Fibroblast of villous mesenchyme (primary cell): ENCODE results near the gene CENPQ. TPM values are rescaled to one million over a fixed set of nuclear protein-coding genes. Genes with fewer than 3 reads are reported as not detected.

ENCODE experiments used
- DNase-seq: peaks from one replicate; pipeline ENCODE4 v3.0.0-alpha.2; 2010; ENCODE audit warnings: low read depth
- H3K4me3 ChIP-seq: 2 replicates; pipeline ENCODE4 v1.5.1; 2011; ENCODE audit warnings: low read depth, mild to moderate bottlenecking, low read length
- total RNA-seq: library from RNA; depleted of rRNA; stranded (reverse); fragments of >200 nt; gene quantifications from 2 replicates; pipeline ENCODE4 v1.2.3, GENCODE V29; 2012
- TF ChIP-seq, protein P1 (sequence below): IDR thresholded peaks from 2 replicates; pipeline ENCODE4 v1.5.1; 2012; ENCODE audit warnings: low read depth, mild to moderate bottlenecking, low read length; ENCODE audit not compliant: insufficient read depth

The CENPQ gene
- total RNA-seq, 1 donor: 7.8 TPM

DNA sequence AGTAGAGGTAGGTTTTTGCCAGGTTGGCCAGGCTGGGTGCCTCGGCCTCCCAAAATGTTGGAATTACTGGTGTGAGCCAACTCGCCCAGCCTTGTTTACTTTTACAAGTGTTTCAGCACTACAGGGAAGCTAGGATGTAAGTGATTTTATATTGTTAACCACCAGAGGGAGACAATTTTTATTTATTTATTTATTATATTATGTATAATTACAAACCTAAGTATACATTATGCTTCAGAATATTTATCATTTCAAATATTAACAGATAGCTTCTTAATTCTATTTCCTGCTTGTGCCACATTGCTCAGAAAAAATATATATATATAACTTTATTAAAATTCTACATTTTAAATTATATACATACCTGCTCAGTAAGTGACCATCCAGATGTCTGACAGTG is 9.9 kb upstream of the CENPQ start:
- no peak overlapping the region for H3K4me3 ChIP-seq
- DNase-seq: peak; percentile 10
- TF ChIP-seq, protein P1, sequence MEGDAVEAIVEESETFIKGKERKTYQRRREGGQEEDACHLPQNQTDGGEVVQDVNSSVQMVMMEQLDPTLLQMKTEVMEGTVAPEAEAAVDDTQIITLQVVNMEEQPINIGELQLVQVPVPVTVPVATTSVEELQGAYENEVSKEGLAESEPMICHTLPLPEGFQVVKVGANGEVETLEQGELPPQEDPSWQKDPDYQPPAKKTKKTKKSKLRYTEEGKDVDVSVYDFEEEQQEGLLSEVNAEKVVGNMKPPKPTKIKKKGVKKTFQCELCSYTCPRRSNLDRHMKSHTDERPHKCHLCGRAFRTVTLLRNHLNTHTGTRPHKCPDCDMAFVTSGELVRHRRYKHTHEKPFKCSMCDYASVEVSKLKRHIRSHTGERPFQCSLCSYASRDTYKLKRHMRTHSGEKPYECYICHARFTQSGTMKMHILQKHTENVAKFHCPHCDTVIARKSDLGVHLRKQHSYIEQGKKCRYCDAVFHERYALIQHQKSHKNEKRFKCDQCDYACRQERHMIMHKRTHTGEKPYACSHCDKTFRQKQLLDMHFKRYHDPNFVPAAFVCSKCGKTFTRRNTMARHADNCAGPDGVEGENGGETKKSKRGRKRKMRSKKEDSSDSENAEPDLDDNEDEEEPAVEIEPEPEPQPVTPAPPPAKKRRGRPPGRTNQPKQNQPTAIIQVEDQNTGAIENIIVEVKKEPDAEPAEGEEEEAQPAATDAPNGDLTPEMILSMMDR: peak; percentile 33

DNA sequence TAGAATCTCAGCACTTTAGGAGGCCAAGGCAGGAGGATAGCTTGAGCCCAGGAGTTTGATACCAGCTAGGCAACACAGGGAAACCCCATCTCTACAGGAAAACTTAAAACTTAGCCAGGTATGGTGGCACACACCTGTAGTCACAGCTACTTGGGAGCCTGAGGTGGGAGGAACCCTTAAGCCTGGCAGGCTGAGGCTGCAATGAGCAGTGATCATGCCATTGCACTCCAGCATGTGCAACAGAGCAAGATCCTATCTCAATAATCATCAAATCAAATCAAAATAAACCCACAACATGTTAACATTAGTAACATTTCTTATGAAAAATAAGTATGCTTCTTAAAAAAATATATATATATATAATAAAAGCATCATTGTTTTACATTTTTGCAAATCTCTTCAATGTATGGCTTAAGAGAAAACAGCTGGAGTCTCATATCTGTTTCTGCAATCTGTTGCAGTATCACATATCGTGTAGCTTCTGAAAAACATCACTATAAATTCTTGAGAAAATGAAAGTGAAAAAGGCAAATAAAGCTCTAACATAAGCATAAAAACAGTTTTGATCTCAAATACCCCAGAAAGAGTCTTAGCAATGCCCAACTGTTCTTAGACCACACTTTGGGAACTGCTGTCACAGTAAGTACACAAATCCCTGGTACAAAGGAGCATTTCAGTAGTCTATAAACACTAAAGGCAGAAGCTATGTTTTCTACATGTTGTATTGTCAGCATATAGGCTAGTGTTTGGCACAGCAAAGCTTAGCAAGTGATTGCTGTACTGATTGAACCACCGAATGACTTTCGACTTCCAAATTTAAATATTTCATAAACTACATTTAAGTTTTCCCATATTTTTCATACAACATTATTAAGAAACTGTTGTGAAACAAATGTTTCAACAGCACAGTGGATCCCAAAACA is 8.1 kb upstream of the CENPQ start:
- no peak overlapping the region for H3K4me3 ChIP-seq
- TF ChIP-seq, protein P1: no peak
- DNase-seq: no peak

DNA sequence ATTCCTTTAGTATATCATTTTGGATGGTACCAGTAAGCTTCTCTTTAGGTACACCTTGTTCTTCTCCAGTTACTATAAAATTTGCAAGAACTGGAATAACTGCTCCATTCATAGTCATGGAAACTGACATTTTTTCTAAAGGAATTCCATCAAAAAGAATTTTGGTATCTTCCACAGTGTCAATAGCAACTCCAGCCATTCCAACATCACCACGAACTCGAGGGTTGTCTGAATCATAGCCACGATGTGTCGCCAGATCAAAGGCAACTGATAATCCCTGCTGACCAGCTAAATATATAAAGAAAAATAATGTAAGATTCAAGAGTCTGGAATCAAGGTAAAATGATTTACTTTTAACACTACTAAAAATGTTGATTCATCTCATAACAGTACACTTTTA is 5.4 kb upstream of the CENPQ start:
- no peak for DNase-seq
- TF ChIP-seq, protein P1: no peak
- no peak overlapping the region for H3K4me3 ChIP-seq

DNA sequence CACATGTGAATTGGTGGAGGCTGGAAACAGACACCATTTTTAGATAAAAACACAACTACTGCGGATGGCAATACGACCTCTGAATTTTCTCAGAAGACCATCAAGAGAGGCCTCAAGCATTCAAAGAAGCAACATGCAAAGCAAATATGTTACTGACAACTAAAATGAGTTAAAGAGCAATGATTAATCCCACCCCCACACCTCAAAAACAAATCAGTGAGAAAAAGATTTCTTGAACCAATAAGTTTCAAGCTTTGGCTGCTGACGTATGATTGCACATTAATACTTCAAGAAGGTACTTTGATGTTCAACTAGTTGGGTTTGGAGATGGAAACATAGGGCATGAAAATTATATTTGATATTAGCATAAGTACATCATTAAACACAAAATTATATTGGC is 1.1 kb upstream of the CENPQ start:
- peak overlapping the region; percentile 99 for H3K4me3 ChIP-seq
- DNase-seq: peak; percentile 39
- TF ChIP-seq, protein P1: no peak

DNA sequence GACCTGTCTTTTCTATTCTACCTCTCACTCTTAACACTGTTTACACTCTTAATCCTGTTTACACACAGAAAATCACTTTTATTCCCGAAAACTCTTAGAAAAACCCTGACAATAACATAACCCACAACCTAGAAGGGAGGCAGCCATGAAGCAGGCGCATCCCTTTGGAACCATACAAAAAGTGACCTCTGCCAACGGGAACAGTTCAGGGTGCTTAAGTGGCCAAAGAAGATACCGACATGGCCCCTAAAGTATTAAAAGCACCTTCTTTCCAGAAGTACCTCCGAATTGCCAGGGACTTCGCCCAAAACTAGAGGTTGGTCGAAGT is 607 bp upstream of the CENPQ start:
- no peak for DNase-seq
- TF ChIP-seq, protein P1: no peak
- H3K4me3 ChIP-seq: peak overlapping the region; percentile 99

DNA sequence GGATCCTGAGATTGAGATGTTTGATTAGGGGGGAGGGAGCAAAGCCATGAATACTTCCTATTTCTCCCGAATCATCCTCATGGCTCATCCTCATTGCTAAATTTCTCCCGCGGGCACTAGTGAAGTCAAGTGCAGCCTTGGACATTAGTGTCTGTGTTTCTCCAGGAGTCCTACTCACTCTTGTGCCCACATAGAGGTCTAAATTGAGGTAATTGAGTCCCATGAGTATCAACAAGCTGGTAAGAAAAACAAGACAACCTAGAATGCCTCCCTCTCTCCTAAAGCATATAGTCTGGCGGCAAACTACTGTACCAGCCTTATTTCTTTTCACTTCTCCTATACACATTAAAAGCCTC is 420 bp downstream of the CENPQ start:
- H3K4me3 ChIP-seq: peak overlapping the region; percentile 99
- TF ChIP-seq, protein P1: no peak
- DNase-seq: no peak

DNA sequence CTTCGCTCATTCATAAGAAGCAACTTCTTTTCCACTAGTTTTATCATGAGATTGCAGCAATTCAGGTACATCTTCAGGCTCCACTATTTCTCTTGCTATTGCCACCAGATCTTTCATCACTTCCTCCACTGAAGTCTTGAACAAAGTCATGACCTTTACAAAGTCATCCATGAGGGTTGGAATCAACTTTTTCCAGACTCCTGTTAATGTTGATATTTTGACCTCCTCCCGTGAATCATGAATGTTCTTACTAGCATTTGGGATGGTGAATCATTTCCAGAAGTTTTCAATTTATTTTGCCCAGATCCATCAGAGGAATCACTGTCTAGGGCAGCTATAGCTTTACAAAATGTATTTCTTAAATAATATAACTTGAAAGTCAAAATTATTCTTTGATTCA is 1.5 kb downstream of the CENPQ start:
- TF ChIP-seq, protein P1: no peak
- no peak for DNase-seq
- H3K4me3 ChIP-seq: no peak overlapping the region
